HG02588 (cell line): ENCODE data around the gene MALL.
"Not testable (repeated sequence)": the region's sequence is repeated elsewhere in the genome, so short reads cannot be mapped to it uniquely, and the experiment has no call there.

ENCODE experiments used
- ATAC-seq: cut with Tn5 transposase; IDR thresholded peaks from one replicate; pipeline ENCODE4 v1.9.1; 2021; ENCODE audit warnings: mild to moderate bottlenecking, moderate library complexity; ENCODE audit not compliant: unreplicated experiment

MALL gene

DNA sequence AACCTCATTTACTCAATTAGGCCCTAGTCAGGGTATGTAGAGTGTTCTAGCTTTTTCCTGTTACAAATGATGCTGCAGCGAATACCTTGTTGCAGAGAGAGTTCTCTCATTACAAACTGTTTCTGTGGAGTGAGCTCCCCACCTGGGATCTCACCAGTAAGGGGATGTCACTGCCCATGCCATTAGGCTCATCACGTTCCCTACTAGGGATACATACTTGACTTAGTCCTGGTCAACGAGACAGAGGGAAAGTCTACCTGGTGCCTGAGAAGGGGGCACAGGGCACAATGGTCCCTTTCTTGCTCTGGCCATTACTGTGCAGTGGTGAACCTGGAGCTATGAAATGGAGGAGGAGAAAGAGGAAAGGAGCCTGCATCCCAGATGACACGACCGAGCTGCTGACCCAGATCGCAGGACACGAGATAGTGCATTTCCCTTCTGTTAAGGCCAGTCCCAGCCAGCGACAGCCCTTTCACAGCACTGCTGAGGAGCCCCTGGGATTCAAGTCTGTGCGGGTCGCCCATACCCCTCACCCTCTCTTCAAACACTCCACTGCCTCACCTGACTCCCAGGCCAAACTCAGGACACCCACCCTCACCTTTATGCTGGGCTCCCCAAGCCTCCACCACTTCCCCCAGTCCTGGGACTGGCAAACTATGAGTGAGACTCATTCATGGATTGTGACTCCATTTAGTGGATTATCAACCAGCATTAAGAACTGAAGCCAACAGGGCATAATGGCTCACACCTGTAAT, 16.0 kb downstream of the MALL start:
- ATAC-seq, result no peak

DNA sequence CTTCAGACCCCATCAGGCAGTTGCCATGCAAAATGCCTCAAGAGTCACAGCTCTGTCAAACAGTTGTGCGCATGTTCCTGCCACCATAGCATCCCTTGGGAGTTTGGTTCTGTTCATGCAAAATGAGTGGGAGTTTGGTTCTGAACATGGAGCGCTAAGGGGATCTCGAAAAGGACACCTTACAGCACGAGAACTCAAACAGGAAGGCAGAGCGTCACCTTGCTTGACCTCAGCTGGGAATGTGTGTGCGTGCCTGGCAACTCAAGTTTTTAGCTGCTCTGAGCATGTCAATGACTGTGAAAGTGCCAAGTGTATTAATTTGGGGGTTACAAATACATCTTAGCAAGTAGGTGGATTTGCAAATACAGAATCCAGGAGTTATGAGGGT, 16.6 kb downstream of the MALL start:
- no peak for ATAC-seq

DNA sequence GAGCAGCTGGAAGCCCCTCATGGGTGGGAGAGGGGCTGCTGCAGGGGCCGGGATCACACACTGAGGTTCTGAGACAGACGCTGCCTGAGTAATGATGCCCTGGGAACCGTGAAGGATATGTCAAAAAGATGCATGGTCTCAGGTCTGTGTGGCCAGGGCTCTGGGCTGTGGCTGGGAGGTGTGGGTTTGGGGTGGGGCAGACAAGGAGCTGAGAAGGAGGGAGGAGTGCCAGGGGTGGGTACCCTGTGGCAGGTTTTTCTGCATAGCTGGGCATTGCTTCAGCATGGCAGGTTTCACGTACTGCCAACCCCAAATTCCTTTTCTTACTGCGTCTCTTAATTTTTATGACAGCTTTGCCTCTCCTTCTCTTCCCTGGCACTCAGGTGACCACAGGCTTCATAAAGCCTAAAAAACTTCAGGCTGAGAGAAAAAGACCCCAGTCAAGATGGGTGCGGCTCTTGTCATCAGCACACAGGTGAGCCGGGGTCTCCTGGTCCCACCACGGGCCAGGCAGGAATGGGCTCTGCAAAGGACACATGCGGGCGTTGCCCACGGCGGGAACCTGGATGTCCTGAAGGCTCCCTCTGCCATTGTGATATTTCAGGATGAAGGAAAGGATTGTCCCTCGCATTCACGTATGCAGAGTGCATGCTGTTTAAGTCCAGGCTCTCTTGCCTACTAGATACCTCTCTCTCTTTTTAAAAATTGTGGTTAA, 18.0 kb downstream of the MALL start:
- no peak for ATAC-seq

DNA sequence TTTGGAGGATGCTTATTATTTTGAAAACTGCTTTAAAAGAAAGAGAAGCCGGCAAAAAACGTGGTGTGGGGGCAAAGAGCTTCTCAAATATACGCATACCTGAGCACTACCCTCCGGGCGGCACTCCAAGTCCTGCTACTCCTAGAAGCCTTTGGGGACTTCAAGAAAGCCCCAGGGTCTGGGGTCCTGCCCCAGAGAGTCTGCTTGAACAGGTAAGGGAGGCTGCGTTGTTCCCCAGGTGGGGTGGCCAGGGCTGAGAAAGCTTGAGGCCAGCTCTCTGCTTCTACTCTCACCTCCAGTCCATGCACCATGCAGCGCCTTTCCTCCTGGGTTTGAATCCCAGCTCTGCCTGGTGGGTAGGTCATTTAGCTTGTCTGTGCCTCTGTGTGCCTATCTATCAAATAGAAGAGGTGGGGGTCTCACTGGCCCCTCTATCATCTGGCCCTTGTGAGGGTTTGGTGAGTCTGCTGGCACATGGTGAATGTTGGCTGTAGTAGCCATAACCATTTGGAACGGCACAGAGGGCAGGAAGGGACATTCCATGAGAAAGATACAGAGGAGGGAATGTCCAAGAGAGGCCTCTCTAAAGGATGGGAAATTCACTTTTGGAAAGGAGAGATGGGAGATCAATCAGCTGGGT, 19.5 kb downstream of the MALL start:
- no peak for ATAC-seq

DNA sequence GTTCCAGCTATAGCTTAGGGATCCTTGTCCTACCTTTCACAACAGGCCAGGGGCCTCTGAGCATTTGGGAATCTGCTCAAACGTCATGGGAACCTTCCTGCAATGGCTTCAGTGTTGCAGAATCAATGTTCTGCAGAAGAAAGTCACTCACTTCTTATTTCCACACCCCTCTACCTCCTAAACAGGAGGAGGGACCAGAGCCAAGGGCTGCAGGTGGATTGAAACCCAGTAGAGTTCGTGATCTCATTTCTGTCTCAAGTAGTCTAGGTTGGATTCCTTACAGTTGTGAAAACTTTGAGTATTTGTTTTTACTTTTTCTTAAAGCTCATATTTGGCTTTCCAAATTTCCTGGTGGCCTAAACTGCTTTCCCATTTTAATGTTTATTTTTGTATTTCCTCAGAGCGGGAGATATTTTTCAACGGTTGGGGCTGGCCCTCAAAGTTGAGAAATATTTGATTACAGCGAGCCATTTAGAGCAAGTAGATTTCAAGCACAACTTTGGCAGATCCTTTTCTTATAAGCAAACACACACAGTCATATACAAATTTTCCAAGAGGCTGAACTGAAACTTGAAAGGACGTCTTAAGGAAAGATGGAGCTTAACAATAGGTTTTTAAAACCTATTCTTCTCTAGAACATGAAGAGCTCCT, 20.6 kb downstream of the MALL start:
- not testable (repeated sequence) for ATAC-seq

DNA sequence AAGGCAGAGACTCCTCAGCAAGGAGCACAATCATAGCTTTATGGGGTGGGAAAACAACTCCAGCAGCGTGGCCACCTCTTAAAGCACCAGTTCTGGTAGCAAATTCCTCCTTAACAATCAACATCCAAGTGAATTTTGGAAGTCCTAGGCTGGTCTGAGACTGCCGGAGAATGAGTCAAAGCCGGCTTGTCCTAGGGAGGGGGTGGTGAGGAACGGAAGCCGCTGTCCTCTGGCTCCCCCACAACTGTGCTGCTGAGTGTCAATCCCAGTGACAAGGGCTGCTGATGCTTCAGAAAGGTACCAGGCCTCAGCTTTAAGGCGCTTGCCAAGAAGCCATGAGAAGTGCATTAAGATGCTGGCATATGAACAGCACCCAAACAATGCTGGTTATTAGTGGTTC, 21.7 kb downstream of the MALL start:
- ATAC-seq, result not testable (repeated sequence)

DNA sequence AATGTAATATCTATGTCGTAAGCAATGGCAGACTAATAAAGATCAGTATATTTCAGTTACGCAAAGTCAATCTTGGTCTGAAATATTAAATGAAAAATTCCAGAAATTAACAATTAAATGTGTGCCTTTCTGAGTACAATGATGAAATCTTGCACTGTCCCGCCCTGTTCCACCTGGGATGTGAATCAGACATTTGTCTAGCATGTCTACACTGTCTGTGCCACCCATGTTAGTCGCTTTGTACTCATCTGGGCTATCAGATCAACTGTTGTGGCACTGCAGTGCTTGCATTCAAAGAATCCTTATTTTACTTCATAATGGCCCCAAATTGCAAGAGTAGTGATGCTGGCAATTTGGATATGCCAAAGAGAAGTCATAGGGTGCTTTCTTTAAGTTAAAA, 25.5 kb downstream of the MALL start:
- ATAC-seq, result not testable (repeated sequence)

DNA sequence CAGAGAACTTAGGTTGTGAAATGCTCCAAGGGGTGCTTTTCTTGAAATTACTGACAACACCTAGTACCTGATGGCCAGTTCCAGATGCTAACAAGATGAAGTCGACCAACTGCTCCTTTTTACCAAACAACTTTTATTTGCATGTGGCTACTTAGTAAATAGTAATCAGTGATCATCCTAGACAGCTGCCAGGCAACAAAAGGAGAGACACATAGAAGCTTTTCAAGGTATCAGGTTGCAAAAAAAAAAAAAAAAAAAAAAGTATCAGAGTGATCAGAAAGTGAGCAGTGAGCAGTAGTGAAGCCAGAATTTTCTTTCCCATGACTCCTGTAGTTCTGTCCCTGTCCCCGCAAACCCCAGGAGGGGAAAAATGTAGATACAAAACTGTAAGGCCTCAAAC, 31.9 kb downstream of the MALL start:
- ATAC-seq, result not testable (repeated sequence)

DNA sequence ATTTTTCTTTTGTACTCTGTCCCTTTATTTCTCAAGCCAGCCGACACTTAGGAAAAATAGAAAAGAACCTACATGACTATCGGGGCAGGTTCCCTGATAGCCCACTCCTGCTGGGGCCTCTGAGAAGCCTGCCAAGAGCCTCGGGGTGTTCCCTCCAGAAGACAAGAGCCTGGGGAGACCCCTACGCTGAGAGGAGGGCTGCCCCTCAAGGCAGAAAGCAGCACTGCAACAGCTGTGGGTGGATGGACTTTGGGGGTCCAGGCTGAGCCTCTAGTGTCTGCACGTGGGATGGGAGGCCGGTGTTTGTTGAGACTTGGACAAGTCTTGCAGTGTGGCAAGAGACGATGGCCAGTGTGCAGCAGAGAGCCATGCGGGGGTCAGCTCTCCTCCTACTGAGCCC, 32.5 kb downstream of the MALL start:
- ATAC-seq, result not testable (repeated sequence)

DNA sequence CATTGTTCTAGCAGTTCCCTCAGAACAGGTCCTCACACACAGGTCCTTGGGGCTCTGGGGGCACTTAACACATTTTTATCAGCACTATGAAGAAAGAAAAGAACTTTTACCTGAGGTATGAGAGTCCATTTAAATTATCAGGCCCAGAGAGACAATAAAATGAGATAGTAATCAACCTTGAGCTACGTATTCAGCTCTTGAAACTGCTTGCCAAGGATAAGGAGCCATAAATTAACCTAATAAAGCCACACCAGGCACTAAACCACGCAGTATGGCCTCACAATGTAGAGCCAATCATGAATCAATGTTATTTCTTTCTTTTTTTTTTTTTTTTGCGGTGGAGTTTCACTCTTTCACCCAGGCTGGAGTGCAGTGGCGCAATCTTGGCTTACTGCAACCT, 37.5 kb downstream of the MALL start:
- ATAC-seq, result not testable (repeated sequence)

DNA sequence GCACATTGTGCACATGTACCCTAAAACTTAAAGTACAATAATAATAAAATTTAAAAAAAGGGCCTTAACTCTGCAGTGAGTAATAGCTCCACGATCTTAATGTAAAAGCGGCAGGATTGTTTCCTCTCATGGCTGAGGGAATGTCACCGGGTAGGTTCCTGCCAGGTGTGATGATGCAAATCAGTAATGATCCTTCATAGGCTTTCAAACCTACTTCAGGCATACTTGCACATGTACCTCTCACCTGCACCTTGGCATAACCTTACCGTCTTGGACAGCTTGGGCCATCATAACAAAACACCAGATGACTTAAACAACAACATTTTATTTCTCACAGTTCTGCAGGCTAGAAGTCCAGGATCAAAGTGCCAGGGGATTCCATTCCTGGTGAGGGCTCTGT, 39.7 kb downstream of the MALL start:
- ATAC-seq, result not testable (repeated sequence)

DNA sequence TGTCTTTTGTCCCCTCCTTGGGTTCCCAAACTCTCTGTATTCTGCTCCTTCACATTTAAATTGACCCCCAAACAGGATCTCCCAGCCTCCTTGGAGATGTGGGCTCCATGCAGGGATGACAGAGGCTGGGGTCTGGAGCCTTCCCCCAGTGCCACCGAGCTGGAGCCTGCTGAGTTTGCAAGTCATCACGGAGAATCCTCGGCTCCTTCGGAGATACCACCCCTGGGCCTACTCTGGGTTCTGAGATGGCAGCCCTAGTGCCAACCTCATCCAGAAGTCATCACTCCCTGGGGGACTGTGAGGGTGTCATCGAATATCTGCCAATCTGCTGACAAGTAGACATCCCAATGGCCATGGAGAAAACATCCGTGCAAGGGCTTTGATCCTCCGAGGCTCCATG, 45.8 kb downstream of the MALL start:
- ATAC-seq, result not testable (repeated sequence)

DNA sequence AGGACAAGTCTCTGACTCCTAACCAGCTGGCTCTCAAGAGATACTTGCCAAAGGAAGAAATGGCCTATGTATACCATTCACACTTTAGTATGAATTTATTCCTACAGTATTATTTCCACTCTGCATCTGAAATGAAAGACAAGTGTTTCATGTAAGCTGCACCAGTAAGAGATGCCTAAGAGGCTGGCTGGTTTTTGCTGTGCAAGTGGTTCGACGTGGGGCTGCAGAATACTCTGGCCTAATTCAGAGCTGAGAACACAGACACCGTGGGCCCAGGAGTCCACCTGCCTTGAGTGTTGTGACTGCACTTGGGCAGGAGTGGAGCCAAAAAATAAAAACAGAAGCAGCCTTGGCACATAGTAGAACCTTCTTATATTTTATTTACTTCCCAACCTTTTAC, 47.5 kb downstream of the MALL start:
- not testable (repeated sequence) for ATAC-seq

DNA sequence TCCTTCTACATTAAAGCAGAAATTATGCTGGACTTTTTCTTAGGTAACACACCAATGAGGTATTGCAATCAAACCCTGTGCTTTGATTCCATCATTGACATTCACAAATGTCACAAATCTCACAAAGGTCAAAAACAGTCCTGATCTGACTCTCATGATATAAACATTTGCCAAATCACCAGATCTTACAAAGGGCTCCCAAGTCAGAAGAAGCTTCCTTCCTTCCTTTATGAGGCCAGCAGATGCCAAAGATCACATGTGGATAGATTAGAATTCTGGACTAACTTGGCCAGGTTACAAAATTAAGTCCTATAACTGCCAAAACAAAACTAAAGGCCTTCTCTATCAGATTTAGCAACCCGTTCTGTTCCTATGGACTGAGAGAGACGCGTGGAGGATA, 53.3 kb downstream of the MALL start:
- not testable (repeated sequence) for ATAC-seq

DNA sequence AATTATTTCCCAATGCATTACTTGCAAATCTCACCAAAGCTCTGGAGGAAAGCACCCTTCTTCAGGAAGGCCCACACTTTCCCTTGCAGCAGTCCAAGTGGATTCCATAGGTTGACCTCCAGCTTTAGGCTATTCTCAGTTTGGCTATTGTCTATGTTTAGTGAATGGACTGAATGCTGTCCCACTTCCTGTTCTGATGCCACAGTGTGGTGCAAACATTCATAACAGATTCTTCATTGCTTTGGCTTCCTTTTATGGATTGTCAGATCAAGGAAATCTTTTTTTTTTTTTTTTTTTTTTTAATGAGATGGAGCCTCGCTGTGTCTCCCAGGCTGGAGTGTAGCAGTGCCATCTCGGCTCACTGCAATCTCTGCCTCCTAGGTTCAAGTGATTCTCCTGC, 55.1 kb downstream of the MALL start:
- ATAC-seq, result not testable (repeated sequence)

DNA sequence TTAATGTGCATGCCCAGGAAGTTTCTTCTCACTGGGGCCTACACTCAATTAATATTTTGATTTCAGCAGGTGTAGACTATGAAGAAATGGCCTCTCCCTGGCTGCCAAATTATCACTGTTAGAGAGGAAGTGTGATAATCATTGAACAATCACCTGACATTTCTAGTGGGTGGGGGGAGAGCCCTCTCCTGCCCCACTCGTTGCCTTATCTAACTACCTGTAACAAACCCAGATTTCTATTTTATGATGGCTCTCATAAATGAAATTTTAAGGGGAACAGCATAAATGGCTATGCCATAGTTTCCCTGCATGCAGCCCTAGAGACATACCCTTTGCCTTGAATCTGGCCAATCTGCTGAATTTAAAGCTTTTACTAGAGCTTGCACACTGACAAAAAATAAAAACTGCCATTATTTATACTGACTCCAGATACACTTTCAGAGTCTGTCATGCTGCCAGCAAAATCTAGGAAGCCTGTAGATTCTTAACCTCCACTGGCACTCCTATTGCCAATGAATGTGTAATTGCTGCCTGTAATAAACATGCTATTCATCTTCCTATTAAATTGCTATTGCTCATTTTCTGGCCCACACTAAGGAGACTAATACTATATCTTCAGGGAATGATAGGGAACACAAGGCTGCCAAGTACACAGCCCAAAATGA, 55.8 kb downstream of the MALL start:
- ATAC-seq, result not testable (repeated sequence)

DNA sequence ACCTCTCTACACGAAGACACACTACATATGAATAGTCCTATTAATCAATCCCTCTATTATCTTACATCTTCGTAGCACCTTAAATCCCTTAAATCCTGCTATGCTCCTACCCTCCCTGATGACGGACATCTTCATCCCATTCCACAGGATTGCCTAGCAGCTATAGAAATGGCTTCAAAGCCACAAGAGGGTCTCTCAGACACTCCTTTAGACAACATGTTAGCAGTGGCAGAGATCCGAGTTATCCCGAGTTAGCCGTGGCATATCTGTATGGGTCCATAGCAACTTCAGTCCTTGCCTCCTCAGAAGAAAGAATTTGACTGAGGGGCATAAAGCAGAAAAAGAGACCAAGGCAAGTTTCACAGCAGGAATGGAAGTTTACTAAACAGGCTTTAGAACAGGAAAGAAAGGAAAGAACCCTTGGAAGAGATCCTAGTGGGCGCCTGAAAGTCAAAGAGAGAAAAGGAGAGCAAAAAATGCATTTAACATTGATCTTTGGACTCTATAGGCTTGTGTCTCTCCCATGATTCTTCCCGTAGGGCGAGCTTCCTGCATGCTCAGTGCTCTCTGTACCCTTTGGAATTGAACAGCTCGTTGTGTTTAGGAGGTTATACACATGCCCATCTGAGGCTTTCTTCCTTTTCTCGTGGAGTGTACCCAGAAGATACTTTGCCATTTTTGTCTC, 56.5 kb downstream of the MALL start:
- not testable (repeated sequence) for ATAC-seq

DNA sequence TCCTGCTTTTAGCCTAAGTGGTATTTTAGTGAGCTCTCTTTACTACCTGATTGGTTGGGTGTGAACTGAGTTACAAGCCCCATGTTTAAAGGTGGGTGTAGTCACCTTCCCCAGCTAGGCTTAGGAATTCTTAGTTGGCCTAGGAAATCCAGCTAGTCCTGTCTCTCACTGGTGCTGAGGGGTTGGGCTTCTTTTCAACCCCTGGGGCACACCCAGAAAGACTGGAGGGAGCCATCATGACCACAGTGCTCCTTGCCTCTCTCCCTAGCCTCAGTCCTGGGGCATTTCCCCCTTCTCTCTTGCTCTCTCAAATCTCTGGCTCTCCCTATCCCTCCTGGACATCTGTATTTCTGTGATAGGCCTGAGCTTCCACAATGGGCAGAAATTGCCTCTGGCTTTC, 57.6 kb downstream of the MALL start:
- not testable (repeated sequence) for ATAC-seq

DNA sequence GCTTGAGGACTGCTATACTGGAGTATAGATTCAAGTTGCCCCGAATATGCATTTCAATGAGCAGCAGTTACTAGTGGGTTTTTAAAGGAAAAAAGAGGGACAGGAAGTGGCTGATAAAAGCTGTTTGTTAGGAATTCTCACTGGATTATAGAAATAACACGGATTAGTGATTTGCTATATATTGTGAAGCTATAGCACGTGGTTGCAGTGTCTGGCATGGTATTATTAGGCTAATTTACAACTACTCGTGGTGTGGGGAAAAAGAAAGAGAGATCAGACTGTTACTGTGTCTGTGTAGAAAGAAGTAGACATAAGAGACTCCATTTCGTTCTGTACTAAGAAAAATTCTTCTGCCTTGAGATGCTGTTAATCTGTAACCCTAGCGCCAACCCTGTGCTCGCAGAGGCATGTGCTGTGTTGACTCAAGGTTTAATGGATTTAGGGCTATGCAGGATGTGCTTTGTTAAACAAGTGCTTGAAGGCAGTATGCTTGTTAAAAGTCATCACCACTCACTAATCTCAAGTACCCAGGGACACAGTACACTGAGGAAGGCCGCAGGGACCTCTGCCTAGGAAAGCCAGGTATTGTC, 59.7 kb downstream of the MALL start:
- ATAC-seq, result not testable (repeated sequence)
